ENCODE results near the gene IL6R. TPM values are rescaled to one million over a fixed set of nuclear protein-coding genes. Genes with fewer than 3 reads are reported as not detected.

The IL6R gene
- total and polyA plus RNA-seq, 2 donors from 2014 or later, result 6.2 to 33.0 TPM

GRCh38 chr1:154453574-154454352 is 48.6 kb downstream of the IL6R start:
- Histone ChIP-seq H3K4me3 (ENCODE audit: low read length in 3 of 3) (no peak overlapping the region), H3K9me3 (ENCODE audit: control insufficient read depth in 2 of 3, insufficient read depth in 1 of 3, low read length in 3 of 3) (no peaks in the 10 kb centered on the region), H3K27ac (ENCODE audit: low read depth in 2 of 2, low read length in 2 of 2) (no peak overlapping the region), H3K27me3 (ENCODE audit: control insufficient read depth, insufficient read depth, low read length) (no peaks in the 10 kb centered on the region), H3K9ac (ENCODE audit: low read length in 3 of 3) (no peak overlapping the region), H3K4me1 (ENCODE audit: control insufficient read depth in 2 of 3, insufficient read depth in 2 of 3, low read depth in 1 of 3, low read length in 3 of 3) (no peaks in the 10 kb centered on the region), H3K36me3 (ENCODE audit: control insufficient read depth in 2 of 3, insufficient read depth in 3 of 3, low read length in 3 of 3) (peaks cover 0 to 19% (median 14%) of the 10 kb centered on the region in 3 donors)
- FAIRE-seq (no peak), DNase-seq (no peak)
- TF ChIP-seq, protein P1, sequence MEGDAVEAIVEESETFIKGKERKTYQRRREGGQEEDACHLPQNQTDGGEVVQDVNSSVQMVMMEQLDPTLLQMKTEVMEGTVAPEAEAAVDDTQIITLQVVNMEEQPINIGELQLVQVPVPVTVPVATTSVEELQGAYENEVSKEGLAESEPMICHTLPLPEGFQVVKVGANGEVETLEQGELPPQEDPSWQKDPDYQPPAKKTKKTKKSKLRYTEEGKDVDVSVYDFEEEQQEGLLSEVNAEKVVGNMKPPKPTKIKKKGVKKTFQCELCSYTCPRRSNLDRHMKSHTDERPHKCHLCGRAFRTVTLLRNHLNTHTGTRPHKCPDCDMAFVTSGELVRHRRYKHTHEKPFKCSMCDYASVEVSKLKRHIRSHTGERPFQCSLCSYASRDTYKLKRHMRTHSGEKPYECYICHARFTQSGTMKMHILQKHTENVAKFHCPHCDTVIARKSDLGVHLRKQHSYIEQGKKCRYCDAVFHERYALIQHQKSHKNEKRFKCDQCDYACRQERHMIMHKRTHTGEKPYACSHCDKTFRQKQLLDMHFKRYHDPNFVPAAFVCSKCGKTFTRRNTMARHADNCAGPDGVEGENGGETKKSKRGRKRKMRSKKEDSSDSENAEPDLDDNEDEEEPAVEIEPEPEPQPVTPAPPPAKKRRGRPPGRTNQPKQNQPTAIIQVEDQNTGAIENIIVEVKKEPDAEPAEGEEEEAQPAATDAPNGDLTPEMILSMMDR (IDR thresholded peaks at IDR 0.05; ENCODE audit: borderline replicate concordance, extremely low read depth, insufficient read depth), result no peak
- intact Hi-C loops (cut with DNase I), result no loop called here

DNA sequence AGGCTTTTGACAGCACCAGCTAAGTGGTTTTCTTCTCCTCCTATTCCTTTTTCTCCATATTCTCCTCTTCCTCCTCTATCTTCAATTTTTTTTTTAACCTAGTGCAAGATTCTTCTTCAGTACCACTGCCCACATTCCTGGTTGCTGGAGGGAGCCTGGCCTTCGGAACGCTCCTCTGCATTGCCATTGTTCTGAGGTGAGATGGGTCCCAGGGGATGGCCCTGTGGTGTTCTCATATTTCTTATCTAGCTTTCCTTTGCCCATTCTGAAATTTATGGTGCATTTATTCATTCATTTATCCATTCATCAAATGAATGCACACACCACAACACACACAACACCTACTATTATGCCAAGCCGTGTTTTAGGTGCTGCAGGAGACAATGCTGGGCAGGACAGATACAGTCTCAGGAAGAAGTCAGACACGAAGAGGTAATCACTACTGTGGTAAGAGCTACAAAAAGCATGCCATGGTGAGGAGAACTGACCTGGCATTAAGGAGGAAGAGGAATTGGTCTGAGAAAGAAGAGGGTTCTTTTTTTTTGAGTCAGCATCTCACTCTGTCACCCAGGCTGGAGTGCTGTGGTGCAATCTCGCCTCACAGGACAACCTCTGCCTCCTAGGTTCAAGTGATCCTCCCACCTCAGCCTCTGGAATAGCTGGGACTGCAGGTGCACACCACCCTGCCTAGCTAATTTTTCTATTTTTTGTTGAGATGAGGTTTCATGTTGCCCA is 49.4 kb downstream of the IL6R start:
- Histone ChIP-seq H3K9me3 (ENCODE audit: control insufficient read depth in 2 of 3, insufficient read depth in 1 of 3, low read length in 3 of 3) (no peaks in the 10 kb centered on the region), H3K27me3 (ENCODE audit: control insufficient read depth, insufficient read depth, low read length) (no peaks in the 10 kb centered on the region), H3K4me1 (ENCODE audit: control insufficient read depth in 2 of 3, insufficient read depth in 2 of 3, low read depth in 1 of 3, low read length in 3 of 3) (no peaks in the 10 kb centered on the region), H3K27ac (ENCODE audit: low read depth in 2 of 2, low read length in 2 of 2) (no peak overlapping the region), H3K4me3 (ENCODE audit: low read length in 3 of 3) (no peak overlapping the region), H3K36me3 (ENCODE audit: control insufficient read depth in 2 of 3, insufficient read depth in 3 of 3, low read length in 3 of 3) (peaks cover 0 to 16% (median 12%) of the 10 kb centered on the region in 3 donors), H3K9ac (ENCODE audit: low read length in 3 of 3) (no peak overlapping the region)
- TF ChIP-seq, protein P1 (IDR thresholded peaks at IDR 0.05; ENCODE audit: borderline replicate concordance, extremely low read depth, insufficient read depth), result no peak
- no peak for FAIRE-seq
- no peak for DNase-seq
- intact Hi-C loops (cut with DNase I), result no loop called here

- no peak for FAIRE-seq
- no peak overlapping the region for H3K4me3 ChIP-seq (ENCODE audit: low read length in 3 of 3)
- H3K36me3 ChIP-seq (ENCODE audit: control insufficient read depth in 2 of 3, insufficient read depth in 3 of 3, low read length in 3 of 3), result peaks cover 0 to 11% (median 8%) of the 10 kb centered on the region in 3 donors
- TF ChIP-seq, protein P1 (IDR thresholded peaks at IDR 0.05; ENCODE audit: borderline replicate concordance, extremely low read depth, insufficient read depth), result no peak
- no peaks in the 10 kb centered on the region for H3K9me3 ChIP-seq (ENCODE audit: control insufficient read depth in 2 of 3, insufficient read depth in 1 of 3, low read length in 3 of 3)
- no peak overlapping the region for H3K27ac ChIP-seq (ENCODE audit: low read depth in 2 of 2, low read length in 2 of 2)
- no peaks in the 10 kb centered on the region for H3K27me3 ChIP-seq (ENCODE audit: control insufficient read depth, insufficient read depth, low read length)
- no peak for DNase-seq
- H3K4me1 ChIP-seq (ENCODE audit: control insufficient read depth in 2 of 3, insufficient read depth in 2 of 3, low read depth in 1 of 3, low read length in 3 of 3), result no peaks in the 10 kb centered on the region
- intact Hi-C loops (cut with DNase I), result no loop called here
- H3K9ac ChIP-seq (ENCODE audit: low read length in 3 of 3), result no peak overlapping the region
Measured at GRCh38 chr1:154456631-154457030, 51.5 kb downstream of the IL6R start.
